DOHH2 (cell line): Measurements from ENCODE around the gene IPO5.

Experiments
- H3F3A ChIP-seq: fragments of 200-600 bp; sonication (generic), shearing (Covaris generic); 2 replicates; pipeline ENCODE4 v1.6.0; 2016; ENCODE audit warnings: antibody characterized with exemption, mild to moderate bottlenecking; ENCODE audit not compliant: control insufficient read depth, insufficient read depth
- H3K27ac ChIP-seq: fragments of 200-600 bp; sonication (generic); 2 replicates; pipeline ENCODE4 v1.5.1; 2014; ENCODE audit warnings: low read depth, mild to moderate bottlenecking, low read length, moderate library complexity
- H3K27me3 ChIP-seq: fragments of 200-600 bp; sonication (generic); 2 replicates; pipeline ENCODE4 v1.6.1; 2014; ENCODE audit warnings: mild to moderate bottlenecking, low read length, mixed read lengths; ENCODE audit not compliant: control insufficient read depth
- H3K36me3 ChIP-seq: fragments of 200-600 bp; sonication (generic); 2 replicates; pipeline ENCODE4 v1.6.1; 2014; ENCODE audit warnings: mild to moderate bottlenecking, low read length, moderate library complexity, mixed read lengths; ENCODE audit not compliant: control insufficient read depth
- H3K4me1 ChIP-seq: fragments of 200-600 bp; sonication (generic); 2 replicates; pipeline ENCODE4 v1.6.1; 2014; ENCODE audit warnings: mild to moderate bottlenecking, low read length, mixed read lengths; ENCODE audit not compliant: control insufficient read depth
- H3K4me2 ChIP-seq: fragments of 200-600 bp; sonication (generic); 2 replicates; pipeline ENCODE4 v1.6.0; 2014; ENCODE audit warnings: mild to moderate bottlenecking, low read length, moderate library complexity
- H3K4me3 ChIP-seq: fragments of 200-600 bp; sonication (generic); 2 replicates; pipeline ENCODE4 v1.5.1; 2014; ENCODE audit warnings: mild to moderate bottlenecking, low read length, mixed read lengths
- H3K79me2 ChIP-seq: fragments of 200-600 bp; sonication (generic); 2 replicates; pipeline ENCODE4 v1.6.1; 2014; ENCODE audit warnings: mild to moderate bottlenecking, low read length, mixed read lengths; ENCODE audit not compliant: control insufficient read depth
- H3K9me2 ChIP-seq: fragments of 200-600 bp; sonication (generic); replicated peaks from 2 replicates; pipeline ENCODE4 v1.6.1; 2014; ENCODE audit warnings: mild to moderate bottlenecking, low read length, mixed read lengths; ENCODE audit not compliant: control insufficient read depth
- H3K9me3 ChIP-seq: fragments of 200-600 bp; sonication (generic); 2 replicates; pipeline ENCODE4 v1.6.1; 2014; ENCODE audit warnings: antibody characterized with exemption, low read length, mixed read lengths; ENCODE audit not compliant: control insufficient read depth, insufficient read depth
- H4K20me1 ChIP-seq: fragments of 200-600 bp; sonication (generic); 2 replicates; pipeline ENCODE4 v1.6.0; 2014; ENCODE audit warnings: low read depth, mild to moderate bottlenecking, antibody characterized with exemption, low read length, moderate library complexity; ENCODE audit not compliant: control insufficient read depth, insufficient read depth
- CTCF ChIP-seq: fragments of 200-600 bp; sonication (generic); IDR thresholded peaks from one replicate; pipeline ENCODE4 v1.5.1; 2014; ENCODE audit warnings: antibody characterized with exemption, mild to moderate bottlenecking, low read depth, low read length; ENCODE audit not compliant: poor library complexity, severe bottlenecking
- EZH2phosphoT487 ChIP-seq: fragments of 200-600 bp; sonication (generic); IDR thresholded peaks from 2 replicates; pipeline ENCODE4 v1.6.1; 2017; ENCODE audit warnings: borderline replicate concordance, mild to moderate bottlenecking, antibody characterized with exemption, low read length, moderate library complexity, mixed read lengths

IPO5 gene

GRCh38 chr13:98055623-98056022, 102.1 kb downstream of the IPO5 start:
- no peaks in the 10 kb centered on the region for H3K9me2 ChIP-seq
- H4K20me1 ChIP-seq: no peaks in the 10 kb centered on the region
- H3F3A ChIP-seq: no peaks in the 10 kb centered on the region
- TF ChIP-seq EZH2phosphoT487 (no peak), CTCF (no peak)
- H3K9me3 ChIP-seq: no peaks in the 10 kb centered on the region
- H3K27me3 ChIP-seq: no peaks in the 10 kb centered on the region
- no peaks in the 10 kb centered on the region for H3K79me2 ChIP-seq
- no peak overlapping the region for H3K27ac ChIP-seq
- H3K36me3 ChIP-seq: no peaks in the 10 kb centered on the region
- H3K4me2 ChIP-seq: no peak overlapping the region
- no peaks in the 10 kb centered on the region for H3K4me1 ChIP-seq
- H3K4me3 ChIP-seq: no peak overlapping the region

- no peak overlapping the region for H3K4me3 ChIP-seq
- no peaks in the 10 kb centered on the region for H3F3A ChIP-seq
- TF ChIP-seq EZH2phosphoT487 (no peak), CTCF (no peak)
- no peak overlapping the region for H3K27ac ChIP-seq
- H3K9me2 ChIP-seq: no peaks in the 10 kb centered on the region
- no peaks in the 10 kb centered on the region for H3K9me3 ChIP-seq
- H3K4me1 ChIP-seq: no peaks in the 10 kb centered on the region
- no peaks in the 10 kb centered on the region for H4K20me1 ChIP-seq
- no peak overlapping the region for H3K4me2 ChIP-seq
- no peaks in the 10 kb centered on the region for H3K79me2 ChIP-seq
- no peaks in the 10 kb centered on the region for H3K27me3 ChIP-seq
- H3K36me3 ChIP-seq: no peaks in the 10 kb centered on the region
Measured at GRCh38 chr13:98056839-98057410, 103.5 kb downstream of the IPO5 start.

GRCh38 chr13:98059276-98059675, 105.8 kb downstream of the IPO5 start:
- H4K20me1 ChIP-seq: no peaks in the 10 kb centered on the region
- H3F3A ChIP-seq: no peaks in the 10 kb centered on the region
- no peaks in the 10 kb centered on the region for H3K4me1 ChIP-seq
- no peak overlapping the region for H3K4me3 ChIP-seq
- H3K9me2 ChIP-seq: no peaks in the 10 kb centered on the region
- H3K9me3 ChIP-seq: no peaks in the 10 kb centered on the region
- H3K4me2 ChIP-seq: no peak overlapping the region
- no peaks in the 10 kb centered on the region for H3K36me3 ChIP-seq
- H3K27me3 ChIP-seq: no peaks in the 10 kb centered on the region
- no peak for TF ChIP-seq CTCF
- no peak for TF ChIP-seq EZH2phosphoT487
- H3K79me2 ChIP-seq: no peaks in the 10 kb centered on the region
- H3K27ac ChIP-seq: no peak overlapping the region
